Activated CD4-positive, alpha-beta T cell treated with anti-CD3 and anti-CD28 coated beads for 24 hours (primary cell): Measurements from ENCODE around the gene SLC49A4.

Source experiments
- DNase-seq, 2 donors: peaks; one replicate each; pipeline ENCODE4 v3.0.0-alpha.2; 2020; ENCODE audit warnings: low read depth in 2 of 2

Gene SLC49A4

DNA sequence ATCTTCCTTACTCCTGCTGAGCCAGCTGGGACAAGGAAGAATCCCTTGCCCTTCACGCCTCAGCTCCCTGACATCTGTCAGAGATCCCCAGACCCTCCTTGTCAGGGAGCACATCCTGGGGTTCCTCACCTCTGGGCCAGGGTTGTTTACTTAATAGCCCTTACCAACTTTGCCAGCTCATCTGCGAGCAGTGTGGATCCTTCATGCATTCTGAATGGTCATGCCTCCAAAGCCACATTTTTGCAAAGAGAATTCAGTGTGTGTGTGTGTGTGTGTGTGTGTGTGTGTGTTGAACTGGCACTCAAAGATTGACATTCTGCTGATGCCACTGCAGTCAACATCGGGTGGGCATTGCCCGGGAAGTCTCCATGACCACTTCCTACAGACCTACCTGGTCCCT is 112.6 kb downstream of the SLC49A4 start:
- no peak for DNase-seq

DNA sequence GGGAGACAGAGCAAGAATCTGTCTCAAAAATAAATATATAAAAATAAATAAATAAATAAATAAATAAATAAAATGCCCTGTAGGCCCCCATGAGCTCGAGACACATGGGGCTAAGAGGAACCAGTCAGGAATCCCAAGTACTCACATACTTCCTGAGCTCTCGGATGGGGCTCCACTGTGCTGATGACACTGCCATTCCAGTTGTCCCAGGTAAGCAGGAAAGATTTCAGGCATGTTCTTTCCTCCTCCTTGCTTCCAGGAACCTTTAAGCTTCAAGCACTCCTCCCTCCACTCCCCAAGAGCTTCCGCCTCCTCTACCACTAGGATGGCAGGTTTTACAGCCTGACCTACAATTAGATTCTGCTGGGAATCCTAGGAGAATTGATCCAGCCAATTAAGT is 113.4 kb downstream of the SLC49A4 start:
- no peak for DNase-seq

DNA sequence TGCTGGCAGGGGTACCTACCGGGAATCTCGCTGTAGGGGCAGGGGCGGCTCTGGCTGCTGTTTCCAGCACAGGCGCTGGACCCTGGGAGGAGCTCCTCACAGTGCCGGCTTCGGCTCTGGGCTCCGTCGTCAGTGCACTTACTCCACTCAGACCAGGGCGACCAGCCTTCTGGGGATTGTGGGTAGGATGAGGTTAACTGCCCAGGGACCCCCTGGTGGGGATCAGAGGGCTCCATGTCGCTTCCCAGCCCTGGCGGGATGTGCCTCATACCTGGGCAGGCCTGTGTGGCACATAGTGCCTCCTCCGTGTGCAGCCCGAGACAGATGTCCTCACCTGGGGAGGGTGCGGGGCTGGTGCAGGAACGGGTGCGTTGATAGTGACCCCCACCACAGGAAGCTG is 117.0 kb downstream of the SLC49A4 start:
- no peak for DNase-seq

DNA sequence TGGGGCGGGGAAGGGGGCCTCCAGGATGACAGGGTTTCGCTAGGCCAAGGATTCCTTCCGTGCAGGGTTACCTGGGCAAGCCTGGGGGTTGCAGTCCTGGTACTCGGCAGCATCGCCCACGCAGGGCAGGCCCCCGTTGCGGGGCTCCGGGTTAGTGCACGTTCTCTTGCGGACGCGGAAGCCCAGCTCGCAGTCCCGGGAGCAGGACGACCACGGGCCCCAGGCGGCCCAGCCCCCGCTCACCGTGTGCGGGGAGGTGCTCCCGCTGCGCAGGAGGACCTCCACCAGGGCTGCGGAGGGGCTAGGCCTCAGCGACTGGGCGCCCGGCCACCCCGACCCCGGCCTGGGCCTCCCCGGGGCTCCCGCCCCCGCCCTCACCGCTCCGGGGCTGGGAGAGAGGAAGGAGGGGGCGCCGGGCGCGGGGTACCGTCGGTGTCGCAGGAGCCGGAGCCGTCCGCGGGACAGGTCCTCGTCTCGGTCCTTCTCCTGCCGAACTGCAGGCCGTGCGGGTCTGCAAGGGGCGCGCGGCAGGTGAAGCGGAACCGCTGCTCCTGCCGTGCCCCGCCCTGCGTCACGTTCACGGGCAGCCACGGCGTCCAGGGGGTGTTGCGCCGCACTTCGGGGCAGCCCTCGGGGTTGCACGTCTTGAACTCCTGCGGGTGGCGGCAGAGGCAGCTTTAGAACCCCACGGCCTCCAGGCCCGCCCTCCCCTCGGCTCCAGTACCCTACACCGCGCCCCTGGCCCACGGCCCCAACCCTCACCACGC is 118.1 kb downstream of the SLC49A4 start:
- no peak for DNase-seq

- no peak for DNase-seq
These were observed 118.8 kb downstream of the SLC49A4 start for GRCh38 chr3:122913539-122914100.

DNA sequence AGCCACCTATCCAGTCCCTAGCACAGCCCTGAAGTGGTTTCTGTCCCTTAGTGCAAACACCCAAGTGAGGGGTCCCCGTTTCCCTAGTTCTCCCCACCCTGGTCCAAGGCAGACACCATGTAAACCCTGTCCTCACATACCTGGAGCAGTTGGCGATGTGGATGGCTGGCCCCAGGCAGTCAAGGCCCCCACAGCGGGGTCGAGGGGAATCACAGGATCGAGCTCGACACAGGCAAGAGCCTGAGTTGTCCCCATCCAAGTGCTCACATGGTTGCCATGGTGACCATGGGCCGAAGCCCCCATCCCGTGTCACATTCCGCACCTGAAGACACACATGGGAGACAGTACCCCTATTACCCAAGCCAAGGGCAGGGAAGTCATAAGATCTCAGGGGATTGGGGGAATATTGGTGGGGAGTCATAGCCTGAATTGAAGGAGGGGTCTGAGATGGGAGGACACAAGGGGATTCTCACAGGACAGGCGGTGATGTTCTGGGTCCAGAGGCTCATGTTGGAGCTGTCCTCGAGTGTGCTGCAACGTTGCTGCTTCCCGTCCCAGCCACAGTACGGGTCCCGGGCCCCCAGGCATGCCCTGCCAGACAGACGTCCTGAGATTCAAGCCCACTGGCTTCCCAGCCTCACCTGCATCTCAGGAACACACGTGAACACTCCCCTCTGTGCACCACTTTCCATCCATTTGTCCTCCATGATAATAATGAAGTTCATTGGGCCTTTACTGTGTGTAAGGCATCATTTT is 120.6 kb downstream of the SLC49A4 start:
- DNase-seq, result no peak

DNA sequence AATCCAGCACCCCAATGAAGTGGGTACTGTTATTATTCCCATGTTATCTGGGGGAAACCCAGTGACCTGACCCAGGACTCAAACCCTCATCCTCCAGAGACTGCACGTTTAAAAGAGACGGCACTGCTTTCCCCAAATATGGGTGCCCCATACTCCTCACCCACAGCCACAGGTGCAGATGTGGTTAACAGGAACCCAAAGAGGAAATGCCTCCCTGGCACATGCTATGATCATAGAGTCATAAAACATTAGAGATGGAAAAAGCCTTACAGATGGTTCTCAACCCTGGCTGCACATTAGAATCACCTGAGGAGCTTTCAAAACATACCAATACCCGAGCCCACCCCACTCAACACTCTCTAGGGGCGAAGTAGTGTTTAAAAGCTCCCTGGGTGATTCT is 121.2 kb downstream of the SLC49A4 start:
- DNase-seq, result no peak

DNA sequence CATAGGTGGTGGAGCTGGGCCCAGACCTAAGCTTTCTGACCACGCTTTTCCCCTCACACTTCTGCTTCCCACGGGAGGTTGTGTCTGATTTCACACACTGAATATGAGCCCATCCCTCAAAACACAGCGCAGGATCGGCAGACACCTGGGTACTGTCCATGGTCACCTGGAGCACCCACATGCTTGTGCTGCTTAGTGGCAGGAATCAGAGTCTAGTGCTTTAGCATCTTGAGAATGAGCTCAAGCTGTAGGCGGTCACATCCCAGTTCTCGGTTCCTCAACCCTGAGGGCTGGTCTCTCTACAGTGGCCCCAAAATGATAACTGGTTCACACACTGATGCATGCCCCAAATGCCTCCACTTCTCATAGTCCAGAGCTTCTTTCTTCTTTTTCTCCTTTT is 121.7 kb downstream of the SLC49A4 start:
- DNase-seq, result no peak

DNA sequence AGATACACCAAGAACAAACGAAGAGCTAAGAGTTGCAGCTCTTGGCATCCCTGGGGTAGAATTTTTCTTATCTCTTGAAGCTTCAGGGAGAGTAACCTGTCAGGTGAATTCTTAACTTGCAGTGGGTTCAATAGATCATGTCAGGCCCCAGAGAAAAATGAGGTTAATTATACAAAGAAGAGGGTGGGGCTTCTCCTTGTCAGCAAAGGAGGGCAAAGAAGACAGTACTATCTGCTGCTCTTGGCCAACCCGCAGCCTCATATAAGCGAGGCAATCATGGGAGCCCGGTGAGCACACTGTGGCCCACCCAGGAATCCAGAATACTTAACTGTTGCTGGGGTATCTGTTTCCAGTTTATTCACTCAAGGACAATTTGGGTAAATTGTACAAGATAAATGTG is 122.5 kb downstream of the SLC49A4 start:
- DNase-seq, result no peak

DNA sequence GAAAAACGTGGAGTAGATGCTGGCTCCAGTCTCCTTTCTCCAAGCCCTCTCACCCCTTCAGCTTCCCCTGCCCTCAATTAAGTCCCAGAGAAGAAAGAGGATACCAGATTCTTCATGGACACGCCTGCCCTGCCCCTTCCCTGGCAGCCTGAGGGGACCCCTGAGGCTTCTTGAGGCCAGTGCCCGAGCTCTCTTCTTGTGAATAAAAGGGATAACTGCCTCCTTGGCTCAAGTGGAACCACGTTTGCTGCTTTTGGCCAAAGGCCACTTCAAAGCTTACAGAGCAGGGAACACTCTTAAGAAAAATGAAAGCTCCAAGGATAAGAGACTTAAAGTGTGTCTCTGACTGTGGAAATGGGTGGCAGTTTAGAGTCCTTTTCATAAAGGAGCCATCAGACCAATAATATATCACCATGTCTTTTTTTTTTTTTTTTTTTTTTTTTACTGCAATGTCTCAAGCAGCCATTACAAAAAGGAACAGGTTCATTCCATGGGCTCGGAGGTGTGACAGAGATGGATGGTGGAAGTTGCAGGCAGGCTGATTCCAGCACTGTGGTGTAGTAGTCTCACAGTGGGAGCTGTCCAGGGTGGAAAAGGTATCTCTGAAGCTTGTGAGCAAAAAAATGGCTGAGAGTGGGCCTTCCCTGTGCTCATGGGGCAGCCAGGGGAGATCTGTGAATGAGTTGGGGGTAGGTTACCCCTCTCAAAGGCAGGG is 123.9 kb downstream of the SLC49A4 start:
- DNase-seq, result no peak

GRCh38 chr3:122919291-122919610 is 124.4 kb downstream of the SLC49A4 start:
- no peak for DNase-seq

GRCh38 chr3:122920986-122921385 is 126.1 kb downstream of the SLC49A4 start:
- DNase-seq, result no peak

DNA sequence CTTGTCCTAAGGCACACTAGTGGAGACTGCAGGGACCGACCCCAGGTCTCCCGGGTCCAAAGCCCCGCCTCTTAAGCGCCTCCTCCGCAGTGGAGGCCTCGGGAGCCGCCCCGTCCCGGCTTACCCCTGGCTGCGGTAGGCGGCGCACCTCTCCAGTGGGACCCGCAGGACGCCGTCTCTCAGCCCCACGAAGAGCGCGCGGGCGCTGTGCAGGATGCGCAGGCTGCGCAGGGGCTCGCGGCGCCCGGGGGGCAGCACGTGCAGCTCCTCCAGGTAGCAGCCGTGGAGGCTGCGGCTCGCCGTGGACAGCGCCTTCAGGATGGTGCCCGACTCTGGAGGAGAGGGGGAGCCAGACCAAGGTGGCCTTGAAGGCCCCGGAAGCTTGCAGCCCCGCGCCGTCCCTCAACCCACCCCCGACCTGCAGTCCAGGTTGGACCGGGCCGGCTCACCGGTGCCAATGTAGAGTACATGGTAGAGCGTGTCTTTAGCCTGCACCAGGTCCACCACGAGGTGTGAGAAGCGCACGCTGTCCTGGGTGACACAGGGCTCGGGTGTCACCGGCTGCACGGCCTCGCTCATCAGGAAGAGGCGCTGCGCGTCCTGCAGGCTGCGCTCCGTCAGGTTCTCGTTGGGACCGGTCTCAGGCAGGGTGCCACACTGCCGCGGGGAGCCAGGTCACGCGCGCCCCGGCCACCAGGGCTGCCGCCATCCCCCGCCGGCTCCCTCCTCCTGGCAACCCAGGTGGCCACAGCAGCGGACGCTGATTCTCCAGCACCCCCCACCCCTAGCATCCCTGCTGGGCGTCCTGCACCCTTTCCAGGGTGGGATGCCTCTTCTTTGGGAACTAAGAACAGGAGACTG is 127.2 kb downstream of the SLC49A4 start:
- DNase-seq, result peak in 1 of 2 donors; percentile 23

GRCh38 chr3:122923611-122924010 is 128.7 kb downstream of the SLC49A4 start:
- DNase-seq, result no peak

- DNase-seq, result no peak
These were observed 129.2 kb downstream of the SLC49A4 start for GRCh38 chr3:122924056-122924455.

DNA sequence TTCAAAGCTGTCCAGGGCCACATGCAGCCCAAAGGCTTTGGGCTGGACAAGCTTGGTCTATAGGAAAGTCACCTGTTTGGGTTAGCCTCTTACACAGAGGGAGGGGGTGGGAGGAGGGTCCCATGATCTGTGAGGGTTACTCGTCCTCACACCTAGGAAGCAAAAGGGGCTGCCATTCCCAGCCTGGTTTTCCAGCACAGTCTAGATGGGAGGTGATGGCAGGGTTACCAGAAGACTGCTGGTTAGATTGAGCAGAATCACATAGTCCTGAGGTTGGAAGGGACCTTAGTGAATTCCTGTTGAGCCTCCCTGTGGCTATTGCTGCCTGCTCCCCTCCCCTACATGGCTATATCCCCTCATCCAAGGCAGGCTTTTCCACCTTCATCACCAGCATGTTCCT is 130.9 kb downstream of the SLC49A4 start:
- no peak for DNase-seq

DNA sequence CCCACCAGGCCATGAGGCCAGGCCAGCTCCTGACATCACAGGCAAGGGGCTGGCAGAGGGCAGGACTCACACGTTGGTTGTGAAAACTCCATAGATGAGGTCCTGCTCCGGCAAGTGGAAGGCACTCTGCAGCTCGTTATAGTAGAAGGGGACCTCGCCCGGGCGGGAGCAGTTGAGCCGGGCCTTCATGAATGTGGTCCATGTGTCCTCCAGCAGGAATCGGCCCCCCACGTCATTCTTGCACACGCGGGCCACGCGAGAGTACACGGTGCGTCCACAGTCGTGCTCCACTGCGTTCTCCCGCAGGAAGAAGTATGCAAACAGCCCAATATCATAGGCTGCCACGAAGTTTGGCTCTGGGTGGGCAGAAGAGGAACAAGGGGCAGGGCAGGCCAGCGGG is 131.5 kb downstream of the SLC49A4 start:
- DNase-seq, result no peak

- no peak for DNase-seq
These were observed 131.9 kb downstream of the SLC49A4 start for GRCh38 chr3:122926811-122927210.

DNA sequence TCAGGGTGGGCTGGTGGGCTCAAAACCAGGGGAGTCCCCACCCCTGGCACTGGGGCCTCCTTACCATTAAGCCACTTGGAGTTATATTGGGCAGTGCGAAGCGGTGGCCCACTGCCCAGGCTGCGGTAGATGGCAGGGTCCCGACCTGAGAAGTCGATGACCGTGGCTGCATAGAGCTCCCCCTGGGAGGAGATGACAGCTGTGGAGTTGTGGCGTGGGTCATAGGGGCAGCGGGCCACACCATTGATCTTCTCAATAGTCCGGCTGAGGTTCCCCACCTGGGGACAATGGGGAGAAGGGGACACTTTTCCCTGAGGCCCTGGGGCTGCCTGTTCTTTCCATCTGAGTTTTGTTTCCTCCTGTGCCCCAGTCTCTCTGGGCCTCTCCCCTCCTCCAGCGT is 132.9 kb downstream of the SLC49A4 start:
- DNase-seq, result no peak

DNA sequence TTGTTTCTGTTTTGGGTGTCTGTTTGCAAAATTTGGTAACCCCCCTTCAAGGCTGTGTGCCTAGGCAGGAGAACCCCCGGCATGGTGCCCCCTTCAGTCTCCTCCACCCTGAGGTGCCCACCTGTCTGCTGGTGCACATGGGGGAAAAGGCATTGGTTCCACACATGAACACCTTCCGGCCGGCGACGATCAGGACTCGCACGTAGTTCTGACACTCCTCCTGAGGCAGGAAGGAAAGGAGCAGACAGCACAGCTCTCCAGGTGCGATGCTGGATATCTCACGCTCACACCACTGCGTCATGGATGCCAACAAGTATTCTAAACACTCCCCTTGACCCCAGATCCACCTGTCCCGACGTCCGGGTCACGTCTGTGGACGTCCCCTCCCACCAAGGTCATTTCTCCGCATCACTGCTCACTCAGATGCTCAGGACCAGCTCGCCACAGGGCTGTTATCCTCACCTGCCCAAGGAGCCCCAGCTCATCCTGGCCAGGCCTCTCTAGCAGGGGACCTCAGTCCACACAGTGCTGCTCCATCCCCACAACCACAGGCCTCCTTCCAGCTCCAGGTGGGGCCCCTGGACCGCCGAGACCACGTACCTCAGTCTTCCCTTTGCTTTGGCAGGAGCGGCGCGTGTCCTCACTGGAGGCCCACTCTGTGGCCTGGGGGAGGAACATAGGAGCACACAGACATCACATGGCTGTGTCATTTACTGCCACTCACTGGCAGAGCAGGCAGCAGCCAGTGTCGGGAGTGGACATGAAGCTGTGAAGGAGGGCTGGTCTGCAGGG is 133.7 kb downstream of the SLC49A4 start:
- DNase-seq, result no peak
